Progenitor cell of endocrine pancreas (in vitro differentiated cells): ENCODE results near the gene FCN2. TPM values are rescaled to one million over a fixed set of nuclear protein-coding genes. Genes with fewer than 3 reads are reported as not detected.

Experiments
- DNase-seq: peaks from one replicate; pipeline ENCODE4 v3.0.0; 2021; ENCODE audit warnings: low spot score; ENCODE audit not compliant: unreplicated experiment
- H3K27ac Mint-ChIP-seq: 2 replicates; pipeline ENCODE4 v1.8.0; 2021; ENCODE audit warnings: mild to moderate bottlenecking, moderate library complexity, mixed read lengths
- H3K27me3 Mint-ChIP-seq: 2 replicates; pipeline ENCODE4 v1.8.0; 2021; ENCODE audit warnings: mixed read lengths
- H3K36me3 Mint-ChIP-seq: 2 replicates; pipeline ENCODE4 v1.8.0; 2022; ENCODE audit warnings: mixed read lengths; ENCODE audit not compliant: insufficient read depth
- H3K4me1 Mint-ChIP-seq: 2 replicates; pipeline ENCODE4 v1.8.0; 2021; ENCODE audit warnings: low read depth, mixed read lengths
- H3K4me3 Mint-ChIP-seq: 2 replicates; pipeline ENCODE4 v1.8.0; 2021; ENCODE audit warnings: low read depth, mild to moderate bottlenecking, moderate library complexity, mixed read lengths
- H3K9me3 Mint-ChIP-seq: 2 replicates; pipeline ENCODE4 v1.8.0; 2021; ENCODE audit warnings: low read depth, mixed read lengths
- total RNA-seq: library from RNA; stranded (reverse); gene quantifications from 2 replicates; pipeline ENCODE4 v1.2.1, GENCODE V29; 2021
- TF ChIP-seq, protein P1 (sequence below): fragments of 200-600 bp; sonication (generic); IDR thresholded peaks from one replicate; pipeline ENCODE4 v1.5.0; 2021; ENCODE audit warnings: antibody characterized with exemption, mild to moderate bottlenecking; ENCODE audit not compliant: unreplicated experiment

The FCN2 gene
- total RNA-seq, 1 donor from 2014 or later, result not detected

- peaks cover 13% of the 10 kb centered on the region for H3K9me3 Mint-ChIP-seq
- no peaks in the 10 kb centered on the region for H3K4me1 Mint-ChIP-seq
- DNase-seq, result no peak
- H3K36me3 Mint-ChIP-seq, result no peaks in the 10 kb centered on the region
- no peak overlapping the region for H3K27ac Mint-ChIP-seq
- H3K4me3 Mint-ChIP-seq, result no peak overlapping the region
- TF ChIP-seq, protein P1, sequence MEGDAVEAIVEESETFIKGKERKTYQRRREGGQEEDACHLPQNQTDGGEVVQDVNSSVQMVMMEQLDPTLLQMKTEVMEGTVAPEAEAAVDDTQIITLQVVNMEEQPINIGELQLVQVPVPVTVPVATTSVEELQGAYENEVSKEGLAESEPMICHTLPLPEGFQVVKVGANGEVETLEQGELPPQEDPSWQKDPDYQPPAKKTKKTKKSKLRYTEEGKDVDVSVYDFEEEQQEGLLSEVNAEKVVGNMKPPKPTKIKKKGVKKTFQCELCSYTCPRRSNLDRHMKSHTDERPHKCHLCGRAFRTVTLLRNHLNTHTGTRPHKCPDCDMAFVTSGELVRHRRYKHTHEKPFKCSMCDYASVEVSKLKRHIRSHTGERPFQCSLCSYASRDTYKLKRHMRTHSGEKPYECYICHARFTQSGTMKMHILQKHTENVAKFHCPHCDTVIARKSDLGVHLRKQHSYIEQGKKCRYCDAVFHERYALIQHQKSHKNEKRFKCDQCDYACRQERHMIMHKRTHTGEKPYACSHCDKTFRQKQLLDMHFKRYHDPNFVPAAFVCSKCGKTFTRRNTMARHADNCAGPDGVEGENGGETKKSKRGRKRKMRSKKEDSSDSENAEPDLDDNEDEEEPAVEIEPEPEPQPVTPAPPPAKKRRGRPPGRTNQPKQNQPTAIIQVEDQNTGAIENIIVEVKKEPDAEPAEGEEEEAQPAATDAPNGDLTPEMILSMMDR, result no peak
- peaks cover 3% of the 10 kb centered on the region for H3K27me3 Mint-ChIP-seq
These were observed 16.4 kb downstream of the FCN2 start for GRCh38 chr9:134896834-134897583.

DNA sequence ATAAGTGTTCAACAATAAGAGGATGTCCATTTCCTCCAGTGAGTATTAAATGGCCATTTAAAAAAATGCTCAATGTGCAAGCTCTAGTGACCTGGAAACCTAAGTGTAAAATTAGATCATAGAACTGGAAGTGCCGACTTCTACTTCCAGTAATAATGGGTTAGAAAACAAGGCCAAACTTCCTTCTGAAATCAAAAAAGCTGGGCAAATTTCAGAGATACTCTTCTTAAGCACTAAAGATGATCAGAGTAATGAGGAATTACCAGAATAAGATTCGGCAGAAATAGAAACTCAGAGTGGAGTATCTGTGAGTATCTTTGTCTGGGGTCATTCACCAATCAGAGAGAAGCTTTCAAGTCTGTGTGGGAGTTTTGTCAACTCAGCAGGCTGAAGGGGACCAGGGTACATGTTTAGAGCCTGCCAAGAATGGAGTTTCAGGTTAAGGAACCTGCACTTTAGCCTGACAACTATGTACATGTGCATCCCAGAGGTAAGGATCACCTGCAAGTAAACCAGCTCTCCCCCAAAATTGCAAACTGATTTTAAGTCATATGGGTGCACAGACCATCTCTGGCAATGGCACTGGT, 17.1 kb downstream of the FCN2 start:
- H3K9me3 Mint-ChIP-seq, result peaks cover 13% of the 10 kb centered on the region
- peaks cover 3% of the 10 kb centered on the region for H3K27me3 Mint-ChIP-seq
- no peak overlapping the region for H3K4me3 Mint-ChIP-seq
- no peak for DNase-seq
- H3K27ac Mint-ChIP-seq, result no peak overlapping the region
- TF ChIP-seq, protein P1, result no peak
- H3K4me1 Mint-ChIP-seq, result no peaks in the 10 kb centered on the region
- H3K36me3 Mint-ChIP-seq, result no peaks in the 10 kb centered on the region

GRCh38 chr9:134898319-134898718, 17.7 kb downstream of the FCN2 start:
- TF ChIP-seq, protein P1, result no peak
- no peaks in the 10 kb centered on the region for H3K36me3 Mint-ChIP-seq
- peaks cover 3% of the 10 kb centered on the region for H3K27me3 Mint-ChIP-seq
- no peak overlapping the region for H3K27ac Mint-ChIP-seq
- no peaks in the 10 kb centered on the region for H3K4me1 Mint-ChIP-seq
- H3K4me3 Mint-ChIP-seq, result no peak overlapping the region
- peaks cover 13% of the 10 kb centered on the region for H3K9me3 Mint-ChIP-seq
- DNase-seq, result no peak

DNA sequence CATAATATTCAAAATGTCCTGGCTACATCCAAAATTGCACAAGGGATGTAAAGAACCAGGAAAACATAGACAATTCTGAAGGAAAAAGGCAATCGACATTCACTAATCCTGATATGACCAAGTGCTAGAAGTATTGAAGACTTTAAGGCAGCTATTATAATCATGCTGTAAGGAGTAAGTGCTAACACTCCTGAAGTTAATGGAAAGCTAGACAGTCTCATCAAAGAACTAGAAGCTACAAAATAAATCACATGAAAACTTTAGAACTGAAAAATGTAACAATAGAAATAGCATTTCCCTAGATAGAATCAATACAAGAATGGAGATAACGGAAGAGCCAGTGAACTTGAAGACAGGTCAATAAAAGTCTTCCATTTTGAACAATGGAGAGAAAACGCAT, 18.6 kb downstream of the FCN2 start:
- Mint-ChIP-seq H3K36me3 (no peaks in the 10 kb centered on the region), H3K4me3 (no peak overlapping the region), H3K27ac (no peak overlapping the region), H3K4me1 (no peaks in the 10 kb centered on the region), H3K27me3 (peaks cover 10% of the 10 kb centered on the region), H3K9me3 (peaks cover 13% of the 10 kb centered on the region)
- DNase-seq, result no peak
- TF ChIP-seq, protein P1, result no peak

- H3K27ac Mint-ChIP-seq, result no peak overlapping the region
- no peaks in the 10 kb centered on the region for H3K4me1 Mint-ChIP-seq
- DNase-seq, result no peak
- no peak overlapping the region for H3K4me3 Mint-ChIP-seq
- no peaks in the 10 kb centered on the region for H3K36me3 Mint-ChIP-seq
- peaks cover 13% of the 10 kb centered on the region for H3K9me3 Mint-ChIP-seq
- TF ChIP-seq, protein P1, result no peak
- peaks cover 11% of the 10 kb centered on the region for H3K27me3 Mint-ChIP-seq
These were observed 19.2 kb downstream of the FCN2 start for GRCh38 chr9:134899818-134900217.
